Measurements from ENCODE around the gene ZKSCAN1.

GRCh38 chr7:100011516-100011915 lies 3.9 kb upstream of the ZKSCAN1 start:
- TF ChIP-seq POLR2A (IDR thresholded peaks at IDR 0.05) (no peak), CTCF (IDR thresholded peaks at IDR 0.05) (no peak), POLR2AphosphoS5 (IDR thresholded peaks at IDR 0.05) (peak; percentile 10)

All from prostate gland (tissue), 2 donors.